GM12872 (cell line): ENCODE measurements around the gene DNAJC6.

Experiments
- CTCF ChIP-seq: IDR thresholded peaks from 3 replicates; pipeline ENCODE4 v1.5.1; 2011; ENCODE audit warnings: low read depth, mild to moderate bottlenecking, low read length, moderate library complexity; ENCODE audit not compliant: insufficient read depth

The DNAJC6 gene

GRCh38 chr1:65309304-65310077, at the start of gene DNAJC6:
DNAJC6 (plus strand) TSS chr1:65309543; CDS start chr1:65309746, 203 bp downstream.
- no peak for TF ChIP-seq CTCF

- TF ChIP-seq CTCF: no peak
Observed at GRCh38 chr1:65259816-65260215, 49.5 kb upstream of the DNAJC6 start.

- TF ChIP-seq CTCF: no peak
Observed at GRCh38 chr1:65260851-65261473, 48.4 kb upstream of the DNAJC6 start.

- no peak for TF ChIP-seq CTCF
Observed at GRCh38 chr1:65263286-65263685, 46.1 kb upstream of the DNAJC6 start.

- TF ChIP-seq CTCF: no peak
Observed at GRCh38 chr1:65264197-65264929, 45.0 kb upstream of the DNAJC6 start.

- no peak for TF ChIP-seq CTCF
Observed at GRCh38 chr1:65265296-65265650, 44.1 kb upstream of the DNAJC6 start.

- peak; percentile 23; the same call in 2 of the 3 replicates for TF ChIP-seq CTCF
Observed at GRCh38 chr1:65265651-65266351, 43.5 kb upstream of the DNAJC6 start.
